Hematopoietic multipotent progenitor cell (in vitro differentiated cells): ENCODE measurements around the gene MRGPRG. TPM values are rescaled to one million over a fixed set of nuclear protein-coding genes. Genes with fewer than 3 reads are reported as not detected.

ENCODE experiments used
- DNase-seq, 3 donors: peaks; one replicate each; pipeline ENCODE4 v3.0.0-alpha.2; 2011 to 2015; ENCODE audit warnings: low read depth in 2 of 3, low spot score in 2 of 3
- total RNA-seq: library from RNA; depleted of rRNA; stranded (reverse); fragments of >200 nt; gene quantifications from one replicate; pipeline ENCODE4 v1.2.3, GENCODE V29; 2012

Gene MRGPRG
- total RNA-seq, 1 donor: not detected

GRCh38 chr11:3197044-3197695 lies 21.4 kb downstream of the MRGPRG start:
- no peak for DNase-seq

GRCh38 chr11:3196161-3197043 lies 22.2 kb downstream of the MRGPRG start:
- DNase-seq: no peak

- DNase-seq: no peak
Measured at GRCh38 chr11:3195251-3196160, 23.1 kb downstream of the MRGPRG start.

- DNase-seq: no peak
Measured at GRCh38 chr11:3194016-3194816, 24.4 kb downstream of the MRGPRG start.

DNA sequence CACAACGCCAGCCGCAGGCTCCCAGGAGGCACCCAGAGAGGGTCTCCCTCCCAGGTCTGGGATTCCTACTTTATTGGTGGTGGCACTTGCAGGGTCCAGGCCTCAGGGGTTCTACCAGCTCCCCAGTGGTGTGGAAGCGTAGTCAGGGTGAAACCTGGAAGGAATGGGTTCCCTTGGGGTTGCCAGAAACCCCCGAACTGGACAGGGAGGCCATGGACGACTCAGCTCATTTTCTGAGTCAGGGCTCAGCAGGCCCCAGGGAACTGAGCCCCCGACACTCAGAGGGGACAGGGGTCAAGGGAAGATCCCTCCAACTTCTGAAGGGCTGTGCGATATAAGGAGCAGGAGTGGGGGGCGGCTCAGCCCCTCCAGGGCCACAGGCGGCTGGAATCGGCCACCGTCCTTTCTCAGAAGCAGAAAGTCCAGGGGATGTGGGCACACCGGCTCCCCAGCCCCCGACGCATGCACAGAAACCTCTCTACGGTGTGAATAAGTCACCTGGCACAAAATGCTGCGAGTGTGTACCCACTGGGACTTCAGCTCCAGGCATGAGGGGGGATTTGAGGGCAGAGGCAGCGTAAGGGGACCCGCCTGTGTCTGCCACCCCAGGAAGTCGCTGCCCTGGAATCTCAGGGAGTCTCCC lies 25.1 kb downstream of the MRGPRG start:
- no peak for DNase-seq

DNA sequence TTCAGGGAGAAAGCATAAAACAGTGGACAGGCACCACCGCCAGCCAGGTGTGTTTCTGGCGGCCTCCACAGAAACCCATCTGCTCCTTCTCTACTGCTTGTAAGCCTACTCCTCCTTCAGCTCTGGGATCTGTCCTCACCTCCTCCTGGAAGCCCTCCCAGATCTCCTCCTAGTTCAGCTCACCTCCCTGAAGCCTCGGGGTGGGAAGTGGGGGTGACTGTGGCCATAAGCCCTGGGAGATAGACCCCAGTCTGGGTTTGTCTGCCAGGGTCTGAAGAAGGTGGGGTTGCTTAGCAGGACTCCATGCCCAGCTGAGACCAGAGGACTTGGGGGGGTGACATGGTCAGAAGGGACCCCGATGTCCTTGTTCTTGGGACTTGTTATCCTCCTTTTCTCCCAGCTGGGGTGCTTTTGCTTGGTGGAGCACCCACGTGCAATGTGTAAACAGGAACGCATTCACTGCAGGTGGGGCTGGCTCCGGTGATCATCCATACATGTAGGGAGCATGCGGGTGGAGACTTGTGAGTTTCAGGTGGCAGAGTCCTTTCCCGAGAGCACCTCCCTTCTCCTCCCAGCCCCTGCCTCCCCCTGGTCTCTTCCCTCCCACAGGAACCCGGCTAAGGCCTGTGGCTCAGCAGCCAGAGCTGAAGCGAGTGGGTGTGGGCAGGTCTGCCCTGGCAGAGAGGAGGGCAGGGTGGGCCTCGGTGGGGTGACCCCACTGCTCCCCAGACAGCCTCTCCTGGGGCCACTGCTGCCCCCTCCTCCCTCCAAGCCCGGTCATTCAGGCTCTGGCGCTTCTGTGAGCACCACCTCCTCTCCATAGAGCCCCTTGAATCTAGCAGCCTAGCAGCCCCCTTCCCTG lies 25.9 kb downstream of the MRGPRG start:
- DNase-seq: no peak

DNA sequence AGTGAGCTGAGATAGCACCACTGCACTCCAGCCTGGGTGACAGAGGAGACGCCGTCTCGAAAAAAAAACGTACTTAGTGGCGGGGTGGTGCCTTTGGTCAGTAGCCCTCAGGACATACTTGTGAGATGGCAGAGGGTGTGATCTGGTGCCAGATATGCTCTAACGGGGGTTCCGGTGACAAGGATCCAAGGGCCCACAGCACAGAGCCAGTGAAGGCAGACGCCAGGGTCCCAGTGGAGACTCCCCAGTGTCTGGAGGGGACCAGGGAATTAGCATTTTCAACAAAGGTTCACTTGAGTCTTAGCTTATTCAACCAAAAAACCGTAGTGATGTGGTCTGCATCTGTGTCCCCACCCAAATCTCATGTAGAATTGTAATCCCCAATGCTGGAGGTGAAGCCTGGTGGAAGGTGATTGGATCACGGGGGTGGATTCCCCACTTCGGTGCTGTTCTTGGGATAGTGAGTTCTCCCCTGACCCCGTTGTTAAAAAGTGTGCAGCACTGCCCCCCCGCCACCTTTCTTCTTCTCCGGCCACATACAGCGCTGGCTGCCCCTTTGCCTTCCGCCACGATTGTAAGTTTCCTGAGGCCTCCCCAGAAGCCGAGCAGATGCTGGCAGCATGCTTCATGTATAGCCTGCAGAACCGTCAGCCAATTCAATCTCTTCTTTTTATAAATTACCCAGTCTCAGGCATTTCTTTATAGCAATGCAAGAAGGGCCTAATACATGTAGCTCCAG lies 26.9 kb downstream of the MRGPRG start:
- DNase-seq: no peak

- DNase-seq: no peak
Measured at GRCh38 chr11:3190600-3190999, 28.0 kb downstream of the MRGPRG start.

GRCh38 chr11:3189886-3190583 lies 28.6 kb downstream of the MRGPRG start:
- no peak for DNase-seq

DNA sequence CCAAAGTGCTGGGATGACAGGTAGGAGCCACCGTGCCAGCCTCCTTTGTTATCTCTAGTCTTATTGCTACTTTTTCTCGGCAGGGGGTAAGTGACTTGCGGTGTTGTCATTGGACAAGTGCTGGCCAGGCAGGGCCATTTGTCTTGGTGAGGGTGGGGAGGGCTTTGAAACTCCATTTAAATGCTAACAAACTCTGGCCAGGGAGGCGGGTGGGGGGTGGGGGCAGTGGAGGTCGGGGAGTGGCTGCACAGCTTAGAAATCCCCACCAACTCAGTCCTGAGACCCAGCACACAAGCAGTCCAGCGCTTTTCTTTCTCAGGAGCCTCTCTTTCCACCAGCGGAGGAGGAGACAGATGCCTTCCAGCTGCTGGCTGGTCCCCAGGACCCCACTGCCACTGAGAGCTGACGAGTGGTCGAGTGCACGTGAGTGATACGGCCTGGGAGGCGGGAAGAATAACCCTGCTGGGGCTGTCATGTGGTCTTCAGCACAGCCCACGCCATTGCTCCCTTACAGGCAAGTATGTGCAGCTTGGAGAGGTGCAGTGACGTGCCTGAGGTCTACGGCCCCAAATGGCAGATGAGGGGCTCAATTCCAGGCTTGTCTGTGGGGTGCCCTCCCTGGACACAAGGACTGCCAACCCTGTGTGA lies 29.3 kb downstream of the MRGPRG start:
- DNase-seq: no peak

DNA sequence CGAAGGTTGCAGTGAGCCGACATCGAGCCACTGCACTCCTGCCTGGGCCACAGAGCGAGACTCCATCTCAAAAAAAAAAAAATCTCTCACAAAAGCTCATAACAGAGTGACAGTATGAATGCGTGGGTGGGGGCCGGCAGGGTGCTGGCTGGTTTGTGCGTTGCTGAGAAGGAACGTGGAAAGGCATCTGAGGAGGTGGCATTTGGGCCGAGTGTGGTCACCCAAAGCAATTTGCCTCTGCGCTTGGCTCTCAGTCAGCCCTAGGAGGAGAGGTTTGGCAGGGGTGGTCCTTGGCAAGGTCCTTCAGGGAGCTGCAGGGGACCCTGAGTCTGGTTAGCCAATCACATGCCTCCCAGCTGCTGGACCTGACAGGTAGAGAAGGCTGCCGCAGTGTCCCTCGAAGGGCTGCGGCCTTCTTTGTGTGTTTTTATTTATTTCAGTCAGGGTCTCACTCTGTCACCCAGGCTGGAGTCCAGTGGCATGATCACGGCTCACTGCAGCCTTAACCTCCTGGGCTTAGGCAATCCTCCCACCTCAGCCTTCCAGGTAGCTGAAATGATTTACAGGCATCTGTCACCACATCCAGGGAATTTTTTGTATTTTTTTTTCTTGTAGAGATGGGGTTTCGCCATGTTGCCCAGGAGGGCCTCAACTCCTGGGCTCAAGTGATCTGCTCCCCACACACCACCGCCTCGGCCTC lies 30.0 kb downstream of the MRGPRG start:
- DNase-seq: no peak

GRCh38 chr11:3186166-3186953 lies 32.3 kb downstream of the MRGPRG start:
- no peak for DNase-seq

- no peak for DNase-seq
Measured at GRCh38 chr11:3184732-3185347, 33.8 kb downstream of the MRGPRG start.

DNA sequence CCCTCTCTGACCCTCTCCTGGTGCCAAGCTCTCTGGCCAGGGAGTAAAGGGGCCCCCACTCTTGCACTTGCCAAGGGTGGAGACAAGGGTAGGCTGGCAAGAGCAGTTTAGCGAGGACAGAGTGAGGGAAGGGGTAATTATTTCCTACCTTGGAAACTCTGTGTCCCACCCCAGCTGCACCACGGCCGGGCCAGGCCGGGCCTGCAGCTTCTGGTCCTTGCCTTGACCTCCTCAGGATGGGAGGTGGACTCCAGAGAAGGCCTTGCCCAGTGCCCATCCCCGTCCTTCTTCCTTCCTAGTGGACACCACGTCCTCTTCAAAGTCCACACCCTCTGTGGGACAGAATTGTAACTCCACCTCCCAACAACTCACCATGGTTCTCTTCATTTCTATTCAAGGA lies 35.1 kb downstream of the MRGPRG start:
- DNase-seq: no peak

DNA sequence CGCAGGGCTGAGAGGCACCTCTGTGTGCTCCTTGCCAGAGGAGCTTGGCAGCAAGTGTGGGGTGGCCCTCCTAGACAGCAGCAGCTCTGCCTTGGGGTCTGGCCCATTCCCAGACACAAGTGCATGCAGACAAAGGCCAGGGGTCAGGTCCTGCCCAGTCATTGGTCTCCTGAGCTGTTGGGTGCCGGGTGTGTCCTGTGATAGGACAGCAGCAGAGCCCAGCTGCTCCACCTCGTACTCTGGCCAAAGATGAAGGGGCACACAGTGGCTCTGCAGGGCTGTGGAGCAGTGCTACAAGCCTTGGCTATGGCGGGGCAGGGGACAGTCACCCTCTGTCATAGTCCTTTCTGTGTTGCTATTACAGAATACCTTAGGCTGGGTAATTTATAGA lies 36.2 kb downstream of the MRGPRG start:
- DNase-seq: no peak
